Non-pigmented ciliary epithelial cell (primary cell): ENCODE measurements around the gene SPATA25.

ENCODE experiments used
- DNase-seq: peaks from one replicate; pipeline ENCODE4 v3.0.0-alpha.2; 2010; ENCODE audit warnings: low read depth

SPATA25 gene

DNA sequence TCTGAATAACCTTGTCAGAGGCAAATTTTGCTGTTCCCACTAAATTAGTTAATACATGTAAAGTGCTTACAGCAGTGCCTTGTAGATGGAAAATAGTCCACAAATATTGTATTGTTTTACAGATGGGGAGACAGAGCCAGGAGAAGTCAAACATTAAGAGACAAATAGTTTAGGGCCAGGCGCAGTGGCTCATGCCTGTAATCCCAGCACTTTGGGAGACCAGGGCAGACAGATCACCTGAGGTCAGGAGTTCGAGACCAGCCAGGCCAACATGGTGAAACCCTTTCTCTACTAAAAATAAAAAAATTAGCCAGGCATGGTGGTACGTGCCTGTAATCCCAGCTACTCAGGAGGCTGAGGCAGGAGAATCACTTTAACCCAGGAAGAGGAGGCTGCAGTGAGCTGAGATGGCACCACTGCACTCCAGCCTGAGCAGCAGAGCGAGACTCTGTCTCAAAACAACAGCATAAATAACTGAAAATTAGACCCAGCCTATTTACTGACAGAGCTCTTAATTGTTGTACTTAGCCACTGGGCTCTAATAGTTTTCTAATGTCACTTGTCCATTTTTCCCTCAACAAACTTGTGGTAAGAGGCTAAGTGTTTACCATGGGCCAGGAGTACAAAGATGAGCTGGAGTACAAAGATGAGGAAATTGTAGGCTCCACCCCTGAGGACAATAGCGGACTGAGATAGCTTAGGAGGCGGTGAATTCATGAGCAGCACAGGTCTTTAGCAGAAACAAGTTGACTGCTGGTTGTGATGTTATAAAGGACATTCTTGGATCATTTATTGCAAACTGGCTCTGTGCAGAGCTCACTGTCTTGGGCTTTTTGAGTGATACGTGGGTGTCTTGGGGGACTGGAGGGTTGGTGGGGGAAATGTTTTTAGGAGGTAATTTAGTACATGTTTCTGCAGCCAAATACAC lies 23.6 kb downstream of the SPATA25 start:
- DNase-seq, result no peak

DNA sequence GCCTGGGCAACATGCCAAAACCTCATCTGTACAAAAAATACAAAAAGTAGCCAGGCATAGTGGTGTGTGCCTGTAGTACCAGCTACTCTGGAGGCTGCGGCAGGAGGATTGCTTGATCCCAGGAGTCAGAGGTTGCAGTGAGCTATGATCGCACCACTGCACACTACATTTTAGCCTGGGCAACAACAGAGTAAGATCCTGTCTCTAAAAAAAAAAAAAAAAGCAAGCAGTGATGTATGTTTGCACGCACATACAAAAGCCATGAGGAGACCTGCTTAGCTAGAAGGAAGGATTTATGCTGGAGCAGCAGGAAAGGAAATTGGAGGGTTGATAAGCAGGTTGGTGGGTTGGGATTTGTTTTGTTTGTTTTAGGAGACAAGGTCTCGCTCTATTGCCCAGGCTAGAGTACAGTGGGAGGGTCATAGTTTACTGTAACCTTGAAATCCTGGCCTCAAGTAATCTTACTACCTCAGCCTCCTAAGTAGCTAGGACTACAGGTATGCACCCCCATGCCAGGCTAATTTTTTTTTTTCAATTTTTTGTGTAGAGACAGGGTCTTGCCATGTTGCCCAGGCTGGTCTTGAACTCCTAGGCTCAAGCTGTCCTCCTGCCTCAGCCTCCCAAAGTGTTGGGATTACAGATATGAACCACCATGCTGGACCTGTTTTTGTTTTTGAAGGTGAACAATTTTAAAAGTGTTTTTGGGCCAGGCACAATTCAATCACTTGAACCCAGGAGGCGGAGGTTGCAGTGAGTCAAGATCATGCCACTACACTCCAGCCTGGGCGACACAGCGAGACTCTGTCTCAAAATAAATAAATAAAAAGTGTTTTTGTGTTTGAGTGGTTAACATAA lies 26.0 kb downstream of the SPATA25 start:
- no peak for DNase-seq

DNA sequence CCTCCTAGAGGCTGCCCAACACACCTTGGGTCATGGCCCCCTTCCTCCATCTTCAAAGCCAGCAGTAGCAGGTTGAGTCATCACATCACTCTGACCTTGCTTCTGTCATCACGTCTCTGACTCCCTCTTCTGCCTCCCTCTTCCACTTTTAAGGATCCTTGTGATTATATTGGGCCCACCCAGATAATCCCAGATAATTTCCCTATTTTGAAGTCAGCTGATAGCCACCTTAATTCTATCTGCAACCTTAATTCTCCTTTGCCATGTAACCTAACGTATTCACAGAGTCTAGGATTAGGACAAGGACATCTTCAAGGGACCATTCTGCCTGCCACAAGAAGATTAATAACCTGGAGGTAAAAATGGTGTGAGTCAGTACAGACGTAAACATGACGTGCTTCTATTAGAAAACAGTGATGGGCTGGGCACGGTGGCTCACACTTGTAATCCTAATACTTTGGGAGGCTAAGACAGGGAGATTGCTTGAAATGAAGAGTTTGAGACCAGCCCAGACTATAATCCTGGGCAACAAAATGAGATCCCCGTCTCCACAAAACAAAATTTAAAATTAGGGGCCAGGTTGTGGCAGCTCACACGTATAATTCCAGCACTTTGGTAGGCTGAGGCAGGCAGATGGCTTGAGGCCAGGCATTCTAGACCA lies 26.7 kb downstream of the SPATA25 start:
- DNase-seq, result no peak

- DNase-seq, result no peak
Measured at GRCh38 chr20:45859916-45860315, 27.5 kb downstream of the SPATA25 start.

DNA sequence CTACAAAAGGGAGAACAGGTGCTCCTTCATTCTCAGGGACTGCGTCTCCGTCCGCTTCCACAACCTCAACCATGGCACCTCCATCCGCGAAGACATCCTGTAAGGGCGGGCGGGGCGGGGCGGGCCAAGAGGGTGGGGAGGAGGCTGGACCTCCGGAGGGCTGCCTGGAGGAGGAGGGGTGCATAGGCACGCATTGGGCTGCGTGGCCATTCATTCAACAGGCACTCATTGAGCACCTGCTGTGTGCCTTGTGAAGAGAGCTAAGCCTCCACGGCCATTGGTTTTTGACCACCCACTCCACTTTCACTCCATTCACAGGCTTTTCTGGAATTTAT lies 29.6 kb downstream of the SPATA25 start:
- no peak for DNase-seq

GRCh38 chr20:45857114-45857881 lies 30.1 kb downstream of the SPATA25 start, which contains the start of the genes ACOT8 and ZSWIM3:
Gene ACOT8 (minus strand): TSS chr20:45857392. CDS start chr20:45857315, 77 bp downstream.
Gene ZSWIM3 (plus strand): TSS chr20:45857614. CDS start chr20:45857826, 212 bp downstream.
- DNase-seq, result peak; percentile 100

DNA sequence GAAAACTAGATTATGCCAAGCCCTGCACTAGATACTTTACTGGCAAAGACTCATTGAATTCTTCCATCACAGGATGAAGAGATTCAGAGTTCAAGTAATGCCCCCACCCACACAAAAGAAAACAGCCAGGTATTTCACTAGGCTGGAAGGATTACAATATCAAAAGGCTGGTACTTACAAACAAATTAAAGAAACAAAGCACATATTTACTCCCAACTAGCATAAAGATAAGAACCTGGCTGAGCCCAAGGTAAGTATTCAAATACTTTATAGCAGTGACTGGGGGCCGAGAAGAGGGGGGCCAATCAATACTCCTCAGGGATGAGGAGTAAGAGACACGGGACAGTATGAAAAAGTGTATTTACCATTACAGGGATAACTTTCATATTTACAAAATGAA lies 33.9 kb downstream of the SPATA25 start:
- DNase-seq, result no peak

GRCh38 chr20:45852326-45852725 lies 35.1 kb downstream of the SPATA25 start:
- DNase-seq, result no peak

GRCh38 chr20:45851501-45851900 lies 35.9 kb downstream of the SPATA25 start:
- no peak for DNase-seq

DNA sequence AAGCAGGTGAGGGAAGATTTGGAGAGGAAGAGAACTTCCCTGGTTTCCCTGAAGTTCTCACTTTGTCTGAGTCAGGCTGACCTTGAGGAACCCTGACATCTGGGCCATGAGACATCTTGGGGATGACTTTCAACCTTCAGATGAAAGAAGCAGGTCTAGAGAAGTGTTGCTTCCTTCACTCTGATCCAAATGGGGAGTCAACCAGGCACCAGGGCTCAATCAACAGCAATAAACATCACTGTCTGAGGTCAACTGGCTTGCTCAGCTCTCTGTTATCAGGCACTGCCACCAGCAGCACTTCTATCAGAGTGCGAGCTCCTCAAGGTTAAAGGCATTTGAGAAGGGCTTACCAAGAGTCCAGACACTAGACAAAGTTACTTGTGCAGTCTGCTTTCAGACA lies 36.5 kb downstream of the SPATA25 start:
- no peak for DNase-seq

DNA sequence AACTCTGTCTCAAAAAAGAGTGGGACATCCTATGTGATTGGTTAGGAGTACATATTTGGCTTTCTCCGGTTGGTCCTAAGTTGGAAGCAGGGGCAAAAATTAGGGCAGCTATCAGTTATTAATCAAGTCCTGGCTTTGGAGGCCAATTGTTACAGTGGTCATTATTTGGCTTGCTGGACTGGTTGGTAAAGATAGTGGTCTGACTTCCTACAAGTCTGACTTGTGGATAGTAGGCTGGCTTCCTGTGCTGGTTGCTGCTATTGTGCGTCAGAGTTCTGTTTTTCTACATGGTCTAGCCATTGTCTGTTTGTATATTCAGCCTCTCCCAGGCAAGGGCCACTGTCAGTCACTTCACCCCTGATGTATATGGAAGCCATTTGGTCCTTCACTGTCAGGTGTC lies 37.2 kb downstream of the SPATA25 start:
- no peak for DNase-seq

- DNase-seq, result no peak
Measured at GRCh38 chr20:45848969-45849582, 38.3 kb downstream of the SPATA25 start.

DNA sequence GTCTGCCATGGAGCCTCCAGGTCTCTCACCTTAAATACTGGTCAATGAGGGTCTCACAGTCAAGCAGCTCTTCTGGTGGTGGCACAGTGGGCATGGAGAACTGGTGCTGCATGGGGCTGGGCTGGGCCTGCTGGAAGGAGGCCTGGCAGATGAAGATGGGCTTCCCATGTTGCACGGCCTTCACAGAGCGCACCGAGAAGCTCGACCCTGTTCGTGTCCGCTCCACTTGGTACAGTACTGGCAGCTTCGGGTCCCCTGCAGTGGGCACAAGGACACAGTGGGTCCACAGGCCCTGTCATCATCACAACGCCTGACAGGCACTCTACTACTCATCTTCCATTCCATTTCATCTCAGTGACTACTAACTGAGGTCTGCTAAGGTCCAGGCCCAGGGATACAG lies 39.0 kb downstream of the SPATA25 start:
- no peak for DNase-seq

GRCh38 chr20:45845452-45845851 lies 42.0 kb downstream of the SPATA25 start:
- DNase-seq, result no peak

- no peak for DNase-seq
Measured at GRCh38 chr20:45843506-45843905, 43.9 kb downstream of the SPATA25 start.

GRCh38 chr20:45842169-45842812 lies 45.1 kb downstream of the SPATA25 start:
- no peak for DNase-seq

DNA sequence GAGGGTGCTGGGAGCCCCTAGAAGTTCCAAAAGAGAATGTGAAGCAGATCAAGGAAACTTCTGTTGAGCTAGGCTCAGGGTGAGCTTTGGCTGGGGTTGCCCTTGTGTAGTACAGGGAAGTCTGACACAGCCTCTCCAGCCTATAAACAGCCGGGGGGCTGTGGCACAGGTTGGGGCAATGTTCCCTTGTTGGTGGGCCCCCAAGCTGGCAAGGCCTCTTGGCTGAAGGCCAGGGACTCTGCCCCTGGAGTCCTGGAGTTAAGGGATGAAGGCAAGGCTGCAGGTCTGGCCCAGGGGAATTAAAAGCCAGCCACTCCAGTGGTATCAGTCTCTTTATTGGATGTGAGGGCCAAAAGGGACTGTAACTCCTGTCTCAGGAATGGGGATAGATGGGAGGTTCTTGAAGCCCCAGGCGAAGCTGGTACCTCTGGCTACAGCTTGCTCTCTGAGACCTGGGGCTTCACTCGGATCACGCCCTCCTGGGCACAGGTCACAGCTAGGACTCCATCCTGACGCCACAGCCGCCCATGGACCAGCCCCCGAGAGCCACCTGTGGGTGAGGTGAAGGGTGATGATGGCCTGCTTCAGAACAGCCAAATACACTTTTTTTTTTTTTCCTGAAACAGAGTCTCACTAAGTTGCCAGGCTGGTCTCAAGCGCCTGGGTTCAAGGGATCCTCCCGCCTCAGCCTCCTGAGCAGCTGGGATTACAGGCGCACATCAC lies 45.9 kb downstream of the SPATA25 start:
- no peak for DNase-seq

GRCh38 chr20:45840700-45841198 lies 46.7 kb downstream of the SPATA25 start:
- DNase-seq, result no peak

DNA sequence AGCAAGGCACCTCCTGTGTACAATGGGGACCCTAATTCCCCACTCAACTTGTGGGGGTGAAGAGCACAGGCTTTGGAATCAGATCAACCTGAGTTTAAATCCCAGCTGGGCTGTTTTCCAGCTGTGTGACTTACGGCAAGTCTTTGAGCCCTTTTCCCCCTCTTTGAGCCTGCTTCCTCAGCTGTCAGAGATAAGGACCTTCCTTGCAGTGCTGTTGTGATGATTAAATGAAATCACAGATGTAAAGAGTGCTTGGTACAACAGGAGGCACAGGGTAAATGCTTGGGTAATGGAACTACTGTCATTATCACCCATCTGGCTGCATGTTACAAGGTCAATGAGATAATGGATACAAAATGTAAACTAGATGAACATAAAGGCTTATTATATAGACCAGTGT lies 50.6 kb downstream of the SPATA25 start:
- no peak for DNase-seq
